HG03521 (cell line): ENCODE results near the gene NANOGP8.
"Not testable (repeated sequence)": the region's sequence is repeated elsewhere in the genome, so short reads cannot be mapped to it uniquely, and the experiment has no call there.

Source experiments
- ATAC-seq: cut with Tn5 transposase; IDR thresholded peaks from one replicate; pipeline ENCODE4 v1.9.1; 2021; ENCODE audit warnings: mild to moderate bottlenecking, moderate library complexity; ENCODE audit not compliant: unreplicated experiment

The NANOGP8 gene

GRCh38 chr15:35085176-35085919 is at the start of gene NANOGP8:
Gene NANOGP8, minus strand, starts transcription at chr15:35085295. Its CDS starts 185 bp downstream, at chr15:35085110.
- ATAC-seq = not testable (repeated sequence)

GRCh38 chr15:35134299-35134698 is 49.2 kb upstream of the NANOGP8 start:
- ATAC-seq = no peak

GRCh38 chr15:35130245-35130644 is 45.1 kb upstream of the NANOGP8 start:
- no peak for ATAC-seq

- no peak for ATAC-seq
These were observed 44.3 kb upstream of the NANOGP8 start for GRCh38 chr15:35129361-35129760.

GRCh38 chr15:35127717-35128116 is 42.6 kb upstream of the NANOGP8 start:
- no peak for ATAC-seq

GRCh38 chr15:35126236-35126635 is 41.1 kb upstream of the NANOGP8 start:
- ATAC-seq = no peak

GRCh38 chr15:35123743-35124142 is 38.6 kb upstream of the NANOGP8 start:
- ATAC-seq = no peak

GRCh38 chr15:35121611-35122359 is 36.7 kb upstream of the NANOGP8 start:
- no peak for ATAC-seq

GRCh38 chr15:35120173-35120572 is 35.1 kb upstream of the NANOGP8 start:
- ATAC-seq = no peak

GRCh38 chr15:35118960-35119359 is 33.9 kb upstream of the NANOGP8 start:
- no peak for ATAC-seq

GRCh38 chr15:35117543-35118265 is 32.6 kb upstream of the NANOGP8 start:
- ATAC-seq = no peak

- ATAC-seq = no peak
These were observed 30.1 kb upstream of the NANOGP8 start for GRCh38 chr15:35115155-35115725.

GRCh38 chr15:35112346-35112745 is 27.3 kb upstream of the NANOGP8 start:
- ATAC-seq = no peak

- no peak for ATAC-seq
These were observed 26.8 kb upstream of the NANOGP8 start for GRCh38 chr15:35111861-35112260.

- ATAC-seq = no peak
These were observed 23.4 kb upstream of the NANOGP8 start for GRCh38 chr15:35108453-35108852.

- no peak for ATAC-seq
These were observed 22.5 kb upstream of the NANOGP8 start for GRCh38 chr15:35107561-35107960.

- no peak for ATAC-seq
These were observed 22.0 kb upstream of the NANOGP8 start for GRCh38 chr15:35107122-35107521.

- no peak for ATAC-seq
These were observed 19.5 kb upstream of the NANOGP8 start for GRCh38 chr15:35104526-35105147.

GRCh38 chr15:35102186-35102585 is 17.1 kb upstream of the NANOGP8 start:
- no peak for ATAC-seq

- no peak for ATAC-seq
These were observed 16.2 kb upstream of the NANOGP8 start for GRCh38 chr15:35101335-35101734.

GRCh38 chr15:35098737-35099136 is 13.6 kb upstream of the NANOGP8 start:
- no peak for ATAC-seq
